PC-9 (cell line): ENCODE data around the gene ARPC1B. TPM values are rescaled to one million over a fixed set of nuclear protein-coding genes. Genes with fewer than 3 reads are reported as not detected.

ENCODE experiments used
- BruUV-seq: library from RNA; stranded (reverse); fragments of 400-500 nt; replicated peaks from 2 replicates; lab custom pipeline; 2021; lab: Mats Ljungman, UMichigan
- CTCF ChIA-PET: fragments of 300-600 bp; sonication (Branson Sonifier 250); formaldehyde crosslinking; loops from one replicate; lab custom pipeline; 2022; ENCODE audit warnings: antibody characterized with exemption; lab: Charles Lee
- POLR2A ChIA-PET: fragments of 300-600 bp; sonication (Branson Sonifier 250); formaldehyde crosslinking; loops from one replicate; lab custom pipeline; 2022; ENCODE audit warnings: antibody characterized with exemption; ENCODE audit not compliant: unreplicated experiment; lab: Charles Lee
- DNase-seq, 2 experiments: peaks; one replicate each; pipeline versions ENCODE4 v3.0.0 to v3.0.0-alpha.2; 2015 to 2022; ENCODE audit warnings: mixed read lengths in 1 of 2
- H2AFZ ChIP-seq: fragments of 200-600 bp; sonication (generic); 2 replicates; pipeline ENCODE4 v1.8.1; 2017; ENCODE audit warnings: antibody characterized with exemption
- H3F3A ChIP-seq: fragments of 200-600 bp; sonication (generic); 2 replicates; pipeline ENCODE4 v1.8.1; 2017; ENCODE audit warnings: antibody characterized with exemption, mild to moderate bottlenecking, low read depth; ENCODE audit not compliant: insufficient read depth
- H3K27ac ChIP-seq: fragments of 200-600 bp; sonication (generic); 2 replicates; pipeline ENCODE4 v1.6.1; 2016; ENCODE audit warnings: mixed run types
- H3K27me3 ChIP-seq: fragments of 200-600 bp; sonication (generic); 2 replicates; pipeline ENCODE4 v1.6.1; 2016; ENCODE audit warnings: low read depth, mixed run types; ENCODE audit not compliant: insufficient read depth
- H3K36me3 ChIP-seq: fragments of 200-600 bp; sonication (generic); 2 replicates; pipeline ENCODE4 v1.6.1; 2016; ENCODE audit warnings: low read depth, mixed run types
- H3K4me1 ChIP-seq: fragments of 200-600 bp; sonication (generic); replicated peaks from 2 replicates; pipeline ENCODE4 v1.6.1; 2016; ENCODE audit warnings: mixed run types; ENCODE audit not compliant: insufficient read depth
- H3K4me2 ChIP-seq: fragments of 200-600 bp; sonication (generic); 2 replicates; pipeline ENCODE4 v1.6.1; 2017; ENCODE audit warnings: mixed run types
- H3K4me3 ChIP-seq: fragments of 200-600 bp; sonication (generic); 2 replicates; pipeline ENCODE4 v1.6.1; 2016; ENCODE audit warnings: mixed run types
- H3K79me2 ChIP-seq: fragments of 200-600 bp; sonication (generic); 2 replicates; pipeline ENCODE4 v1.6.1; 2017; ENCODE audit warnings: low read depth, mixed run types
- H3K9me2 ChIP-seq: fragments of 200-600 bp; sonication (generic); 2 replicates; pipeline ENCODE4 v1.8.1; 2017; ENCODE audit warnings: mild to moderate bottlenecking; ENCODE audit not compliant: insufficient read depth
- H3K9me3 ChIP-seq: fragments of 200-600 bp; sonication (generic); 2 replicates; pipeline ENCODE4 v1.8.1; 2016; ENCODE audit warnings: low read depth; ENCODE audit not compliant: insufficient read depth
- H4K20me1 ChIP-seq: fragments of 200-600 bp; sonication (generic); 2 replicates; pipeline ENCODE4 v1.8.1; 2017; ENCODE audit not compliant: insufficient read depth
- EZH2 ChIP-seq: fragments of 200-600 bp; sonication (generic); IDR thresholded peaks from 2 replicates; pipeline ENCODE4 v1.8.0; 2017; ENCODE audit warnings: antibody characterized with exemption, low read depth
- intact Hi-C: fragments of 100-400 bp; cut with micrococcal nuclease; formaldehyde crosslinking; loops from one replicate; pipeline ENCODE4 v1.10.0; 2022; ENCODE audit not compliant: unreplicated experiment
- total RNA-seq: library from RNA; stranded (reverse); gene quantifications from 2 replicates; pipeline ENCODE4 v1.2.3, GENCODE V29; 2021
- TF ChIP-seq, protein P1 (sequence below): fragments of 200-600 bp; sonication (generic); conservative IDR thresholded peaks from 2 replicates; pipeline ENCODE4 v1.6.1; 2017; ENCODE audit warnings: mixed run types, antibody characterized with exemption, mild to moderate bottlenecking, moderate library complexity

The ARPC1B gene
- total RNA-seq, 1 experiment from 2014 or later, result 276 TPM

GRCh38 chr7:99422625-99423024 lies 48.1 kb downstream of the ARPC1B start:
- H3K4me2 ChIP-seq, result no peak overlapping the region
- H3K27me3 ChIP-seq, result no peaks in the 10 kb centered on the region
- H3F3A ChIP-seq, result peaks cover 12% of the 10 kb centered on the region; the same call in 1 of the 2 replicates
- intact Hi-C loops, result no loop called here
- ChIA-PET POLR2A (interaction anchor here (0.6 kb wide), 1 partner anchor 14 kb away, joined by 11 read pairs; the partner anchor contains the start of genes BUD31 and PDAP1), CTCF (no interaction called here)
- H3K4me1 ChIP-seq, result no peaks in the 10 kb centered on the region
- H4K20me1 ChIP-seq, result peaks cover 7% of the 10 kb centered on the region; the same call in 1 of the 2 replicates
- no peak for DNase-seq
- H3K36me3 ChIP-seq, result no peaks in the 10 kb centered on the region
- no peaks in the 10 kb centered on the region for H3K9me3 ChIP-seq
- no peak overlapping the region for H3K4me3 ChIP-seq
- TF ChIP-seq EZH2, result no peak
- no peak overlapping the region for H2AFZ ChIP-seq
- BruUV-seq, result no TSS peak
- H3K27ac ChIP-seq, result no peak overlapping the region
- H3K79me2 ChIP-seq, result no peaks in the 10 kb centered on the region
- no peaks in the 10 kb centered on the region for H3K9me2 ChIP-seq

DNA sequence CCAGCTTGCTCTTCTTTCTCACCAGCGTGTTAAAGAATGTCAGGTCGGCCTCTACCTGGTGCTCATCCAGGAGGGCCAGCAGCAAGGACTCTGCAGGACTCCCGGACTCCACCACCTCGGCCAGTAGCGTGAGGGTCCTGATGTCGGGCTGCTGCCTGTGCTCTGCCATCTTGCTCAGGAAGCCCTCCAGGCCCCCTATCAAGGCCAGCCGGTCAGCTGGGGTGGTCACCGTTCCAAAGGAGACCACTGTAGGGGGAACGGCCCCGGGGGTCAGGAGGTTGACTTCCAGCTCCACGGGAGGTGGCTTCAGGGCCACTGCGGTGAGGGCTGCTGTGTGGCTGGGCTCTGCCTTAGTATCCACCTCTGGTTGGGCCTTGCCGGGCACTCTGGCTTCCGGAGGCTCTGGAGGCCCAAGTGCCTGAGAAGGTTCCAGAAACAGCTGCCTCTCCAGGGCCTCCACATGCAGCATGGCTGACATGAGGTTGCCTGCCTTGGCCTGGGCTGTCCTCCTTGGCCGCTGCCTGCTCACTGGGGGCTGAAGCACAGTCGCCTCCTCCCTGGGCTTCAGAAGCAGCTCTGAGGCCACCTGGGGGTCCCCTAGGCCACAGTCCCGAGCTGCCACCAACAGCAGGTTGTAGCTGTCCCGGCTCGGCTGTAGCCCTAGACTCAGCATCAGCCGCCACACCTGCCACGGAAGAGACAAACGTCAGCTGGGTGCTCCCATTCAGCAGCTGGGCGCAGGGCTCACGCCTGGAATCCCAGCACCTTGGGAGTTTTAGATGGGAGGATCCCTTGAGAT lies 50.6 kb downstream of the ARPC1B start:
- H3K27me3 ChIP-seq, result no peaks in the 10 kb centered on the region
- H4K20me1 ChIP-seq, result no peaks in the 10 kb centered on the region
- DNase-seq, result no peak
- no peaks in the 10 kb centered on the region for H3K9me3 ChIP-seq
- ChIA-PET CTCF (no interaction called here), POLR2A (no interaction called here)
- H3K27ac ChIP-seq, result no peak overlapping the region
- no peaks in the 10 kb centered on the region for H3K9me2 ChIP-seq
- H3K4me2 ChIP-seq, result no peak overlapping the region
- intact Hi-C loops, result no loop called here
- no peak overlapping the region for H2AFZ ChIP-seq
- no peak overlapping the region for H3K4me3 ChIP-seq
- no peaks in the 10 kb centered on the region for H3K36me3 ChIP-seq
- peaks cover 12% of the 10 kb centered on the region; the same call in 1 of the 2 replicates for H3F3A ChIP-seq
- TF ChIP-seq, protein P1, sequence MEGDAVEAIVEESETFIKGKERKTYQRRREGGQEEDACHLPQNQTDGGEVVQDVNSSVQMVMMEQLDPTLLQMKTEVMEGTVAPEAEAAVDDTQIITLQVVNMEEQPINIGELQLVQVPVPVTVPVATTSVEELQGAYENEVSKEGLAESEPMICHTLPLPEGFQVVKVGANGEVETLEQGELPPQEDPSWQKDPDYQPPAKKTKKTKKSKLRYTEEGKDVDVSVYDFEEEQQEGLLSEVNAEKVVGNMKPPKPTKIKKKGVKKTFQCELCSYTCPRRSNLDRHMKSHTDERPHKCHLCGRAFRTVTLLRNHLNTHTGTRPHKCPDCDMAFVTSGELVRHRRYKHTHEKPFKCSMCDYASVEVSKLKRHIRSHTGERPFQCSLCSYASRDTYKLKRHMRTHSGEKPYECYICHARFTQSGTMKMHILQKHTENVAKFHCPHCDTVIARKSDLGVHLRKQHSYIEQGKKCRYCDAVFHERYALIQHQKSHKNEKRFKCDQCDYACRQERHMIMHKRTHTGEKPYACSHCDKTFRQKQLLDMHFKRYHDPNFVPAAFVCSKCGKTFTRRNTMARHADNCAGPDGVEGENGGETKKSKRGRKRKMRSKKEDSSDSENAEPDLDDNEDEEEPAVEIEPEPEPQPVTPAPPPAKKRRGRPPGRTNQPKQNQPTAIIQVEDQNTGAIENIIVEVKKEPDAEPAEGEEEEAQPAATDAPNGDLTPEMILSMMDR, result no peak
- TF ChIP-seq EZH2, result no peak
- H3K79me2 ChIP-seq, result no peaks in the 10 kb centered on the region
- BruUV-seq, result no TSS peak
- H3K4me1 ChIP-seq, result no peaks in the 10 kb centered on the region

DNA sequence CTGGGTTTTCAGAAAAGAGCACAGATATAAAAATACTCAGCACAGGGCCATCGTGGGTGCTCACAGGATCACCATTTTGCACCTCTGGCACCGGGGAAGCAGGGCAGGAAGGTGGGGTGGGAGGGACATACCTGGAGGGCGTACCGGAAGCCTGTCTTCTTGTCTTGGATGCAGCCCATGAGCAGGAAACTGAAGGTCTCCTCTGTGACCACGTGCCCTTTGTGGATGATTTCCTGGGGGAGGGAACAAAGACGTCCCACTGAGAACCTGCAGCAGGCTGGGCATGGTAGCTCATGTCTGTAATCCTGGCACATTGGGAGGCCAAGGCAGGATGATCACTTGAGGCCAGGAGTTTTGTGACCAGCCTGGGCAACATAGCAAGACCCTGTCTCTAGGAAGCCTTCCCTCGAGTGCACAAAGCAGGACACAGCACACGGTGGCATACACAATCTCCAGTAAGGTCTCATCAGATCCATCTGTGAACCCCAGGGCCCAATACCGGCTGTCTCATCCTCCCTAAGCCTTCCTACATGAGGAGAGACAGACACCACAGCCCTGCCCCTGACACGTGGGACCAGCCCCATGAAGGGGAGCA lies 54.5 kb downstream of the ARPC1B start:
- no TSS peak for BruUV-seq
- POLR2A ChIA-PET, result no interaction called here

More for the DNA sequence above, 54.5 kb downstream of the ARPC1B start:
- no peak for TF ChIP-seq EZH2
- TF ChIP-seq, protein P1, result no peak
- Histone ChIP-seq H3F3A (no peaks in the 10 kb centered on the region), H3K4me3 (no peak overlapping the region), H3K4me1 (no peaks in the 10 kb centered on the region), H3K4me2 (no peak overlapping the region), H2AFZ (no peak overlapping the region), H3K27me3 (no peaks in the 10 kb centered on the region), H3K79me2 (no peaks in the 10 kb centered on the region), H3K9me3 (no peaks in the 10 kb centered on the region), H3K36me3 (no peaks in the 10 kb centered on the region), H3K9me2 (no peaks in the 10 kb centered on the region), H4K20me1 (no peaks in the 10 kb centered on the region), H3K27ac (no peak overlapping the region)
- intact Hi-C loops, result no loop called here
- DNase-seq, result no peak
- CTCF ChIA-PET, result no interaction called here
